OCI-LY1 (cell line): ENCODE measurements around the gene LRRC19.

Source experiments
- CTCF ChIP-seq: fragments of 200-600 bp; sonication (generic), shearing (Covaris generic); IDR thresholded peaks from 2 replicates; pipeline ENCODE4 v1.5.1; 2017; ENCODE audit warnings: mild to moderate bottlenecking, antibody characterized with exemption, low read length, moderate library complexity, mixed read lengths
- EZH2 ChIP-seq: fragments of 200-600 bp; sonication (generic), shearing (Covaris generic); IDR thresholded peaks from 2 replicates; pipeline ENCODE4 v1.8.0; 2017; ENCODE audit warnings: borderline replicate concordance, mixed run types, mild to moderate bottlenecking, antibody characterized with exemption, low read length, moderate library complexity, mixed read lengths

DNA sequence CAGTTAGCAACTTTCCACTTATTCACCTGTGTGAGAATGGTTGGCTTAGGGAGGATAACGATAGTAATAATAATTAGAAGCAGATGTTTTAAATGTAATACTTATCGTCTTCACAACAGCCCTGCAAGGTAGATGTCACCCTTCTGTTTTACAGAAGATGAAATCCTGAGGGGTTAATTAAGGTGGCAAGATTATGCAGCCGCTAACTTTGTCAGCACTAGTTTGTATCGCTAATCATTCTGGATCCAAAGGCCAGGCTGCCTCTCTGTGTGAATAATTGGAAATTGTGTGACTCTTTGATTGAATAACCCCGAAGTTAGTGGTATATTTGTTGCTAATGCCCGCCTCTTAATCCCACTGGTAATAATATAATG is 48.6 kb downstream of the LRRC19 start:
- TF ChIP-seq CTCF = no peak
- TF ChIP-seq EZH2 = no peak
